ENCODE results near the gene SYNGR3. TPM values are rescaled to one million over a fixed set of nuclear protein-coding genes. Genes with fewer than 3 reads are reported as not detected.

The SYNGR3 gene
- total and polyA plus RNA-seq, 2 of the 13 experiments (the other 11 are each of a cell fraction or from before 2014, with no cell fraction given): 0.97 to 5.7 TPM

DNA sequence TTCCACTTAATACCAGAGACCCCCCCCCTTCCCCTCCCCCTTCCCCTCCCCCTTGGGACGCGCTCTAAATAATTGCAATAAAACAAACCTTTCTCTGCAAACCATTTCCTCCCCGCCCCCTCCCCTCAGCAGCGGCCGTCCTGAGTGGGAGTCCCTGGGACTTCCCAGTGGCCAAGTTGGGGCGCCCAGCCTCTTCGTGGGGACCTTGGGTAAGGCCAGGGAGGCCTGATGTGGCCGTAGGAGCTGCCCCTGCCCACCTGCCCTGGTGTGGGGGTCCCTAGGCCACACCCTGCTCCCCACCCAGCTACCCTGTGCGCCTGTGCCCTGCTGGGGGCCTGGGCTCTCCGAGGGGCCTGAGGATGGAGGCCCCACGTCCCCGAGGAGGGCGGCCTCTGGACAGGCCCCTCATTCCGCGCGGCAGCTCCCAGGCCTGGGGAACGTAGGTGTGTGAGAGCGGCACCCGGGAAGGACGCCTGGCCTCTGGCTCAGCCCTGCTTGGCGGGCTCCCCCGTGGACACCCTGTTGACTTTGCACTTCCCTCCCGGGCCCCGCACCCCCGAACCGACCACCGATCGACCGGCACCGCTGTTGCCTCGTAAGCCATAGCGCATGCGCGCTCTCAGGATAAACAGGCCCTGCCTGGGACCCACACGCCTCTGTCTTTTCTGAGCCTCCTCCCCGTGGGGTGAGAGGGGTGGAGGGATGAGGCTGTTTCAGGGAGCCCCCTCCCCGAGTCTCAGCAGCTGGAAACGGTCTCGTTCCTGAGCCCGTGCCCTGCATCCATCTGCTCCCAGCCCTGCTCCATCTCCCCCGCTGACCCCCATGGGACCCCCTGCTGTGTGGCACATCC lies 48.8 kb downstream of the SYNGR3 start (continued):
- TF ChIP-seq E2F2 (CRISPR knock-in tag; IDR thresholded peaks at IDR 0.05; ENCODE audit: borderline replicate concordance): peak; percentile 28; the same call in 1 of the 2 replicates
- TF ChIP-seq ZNF773 (CRISPR knock-in tag; IDR thresholded peaks at IDR 0.05; ENCODE audit: borderline replicate concordance): no peak
- no peak for TF ChIP-seq HMGXB3 (CRISPR knock-in tag; IDR thresholded peaks at IDR 0.05; ENCODE audit: borderline replicate concordance)
- no peak for TF ChIP-seq HNRNPL (IDR thresholded peaks at IDR 0.05; ENCODE audit: low read depth, low read length)
- no peak for TF ChIP-seq BRCA1 (CRISPR knock-in tag; IDR thresholded peaks at IDR 0.05)
- no peak for TF ChIP-seq HOXA9 (CRISPR knock-in tag; IDR thresholded peaks at IDR 0.05; ENCODE audit: borderline replicate concordance)
- TF ChIP-seq RARA (CRISPR knock-in tag; IDR thresholded peaks at IDR 0.05): no peak
- TF ChIP-seq, protein P1, sequence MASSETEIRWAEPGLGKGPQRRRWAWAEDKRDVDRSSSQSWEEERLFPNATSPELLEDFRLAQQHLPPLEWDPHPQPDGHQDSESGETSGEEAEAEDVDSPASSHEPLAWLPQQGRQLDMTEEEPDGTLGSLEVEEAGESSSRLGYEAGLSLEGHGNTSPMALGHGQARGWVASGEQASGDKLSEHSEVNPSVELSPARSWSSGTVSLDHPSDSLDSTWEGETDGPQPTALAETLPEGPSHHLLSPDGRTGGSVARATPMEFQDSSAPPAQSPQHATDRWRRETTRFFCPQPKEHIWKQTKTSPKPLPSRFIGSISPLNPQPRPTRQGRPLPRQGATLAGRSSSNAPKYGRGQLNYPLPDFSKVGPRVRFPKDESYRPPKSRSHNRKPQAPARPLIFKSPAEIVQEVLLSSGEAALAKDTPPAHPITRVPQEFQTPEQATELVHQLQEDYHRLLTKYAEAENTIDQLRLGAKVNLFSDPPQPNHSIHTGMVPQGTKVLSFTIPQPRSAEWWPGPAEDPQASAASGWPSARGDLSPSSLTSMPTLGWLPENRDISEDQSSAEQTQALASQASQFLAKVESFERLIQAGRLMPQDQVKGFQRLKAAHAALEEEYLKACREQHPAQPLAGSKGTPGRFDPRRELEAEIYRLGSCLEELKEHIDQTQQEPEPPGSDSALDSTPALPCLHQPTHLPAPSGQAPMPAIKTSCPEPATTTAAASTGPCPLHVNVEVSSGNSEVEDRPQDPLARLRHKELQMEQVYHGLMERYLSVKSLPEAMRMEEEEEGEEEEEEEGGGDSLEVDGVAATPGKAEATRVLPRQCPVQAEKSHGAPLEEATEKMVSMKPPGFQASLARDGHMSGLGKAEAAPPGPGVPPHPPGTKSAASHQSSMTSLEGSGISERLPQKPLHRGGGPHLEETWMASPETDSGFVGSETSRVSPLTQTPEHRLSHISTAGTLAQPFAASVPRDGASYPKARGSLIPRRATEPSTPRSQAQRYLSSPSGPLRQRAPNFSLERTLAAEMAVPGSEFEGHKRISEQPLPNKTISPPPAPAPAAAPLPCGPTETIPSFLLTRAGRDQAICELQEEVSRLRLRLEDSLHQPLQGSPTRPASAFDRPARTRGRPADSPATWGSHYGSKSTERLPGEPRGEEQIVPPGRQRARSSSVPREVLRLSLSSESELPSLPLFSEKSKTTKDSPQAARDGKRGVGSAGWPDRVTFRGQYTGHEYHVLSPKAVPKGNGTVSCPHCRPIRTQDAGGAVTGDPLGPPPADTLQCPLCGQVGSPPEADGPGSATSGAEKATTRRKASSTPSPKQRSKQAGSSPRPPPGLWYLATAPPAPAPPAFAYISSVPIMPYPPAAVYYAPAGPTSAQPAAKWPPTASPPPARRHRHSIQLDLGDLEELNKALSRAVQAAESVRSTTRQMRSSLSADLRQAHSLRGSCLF (CRISPR knock-in tag; IDR thresholded peaks at IDR 0.05; ENCODE audit: borderline replicate concordance): no peak
- TF ChIP-seq, protein P2, sequence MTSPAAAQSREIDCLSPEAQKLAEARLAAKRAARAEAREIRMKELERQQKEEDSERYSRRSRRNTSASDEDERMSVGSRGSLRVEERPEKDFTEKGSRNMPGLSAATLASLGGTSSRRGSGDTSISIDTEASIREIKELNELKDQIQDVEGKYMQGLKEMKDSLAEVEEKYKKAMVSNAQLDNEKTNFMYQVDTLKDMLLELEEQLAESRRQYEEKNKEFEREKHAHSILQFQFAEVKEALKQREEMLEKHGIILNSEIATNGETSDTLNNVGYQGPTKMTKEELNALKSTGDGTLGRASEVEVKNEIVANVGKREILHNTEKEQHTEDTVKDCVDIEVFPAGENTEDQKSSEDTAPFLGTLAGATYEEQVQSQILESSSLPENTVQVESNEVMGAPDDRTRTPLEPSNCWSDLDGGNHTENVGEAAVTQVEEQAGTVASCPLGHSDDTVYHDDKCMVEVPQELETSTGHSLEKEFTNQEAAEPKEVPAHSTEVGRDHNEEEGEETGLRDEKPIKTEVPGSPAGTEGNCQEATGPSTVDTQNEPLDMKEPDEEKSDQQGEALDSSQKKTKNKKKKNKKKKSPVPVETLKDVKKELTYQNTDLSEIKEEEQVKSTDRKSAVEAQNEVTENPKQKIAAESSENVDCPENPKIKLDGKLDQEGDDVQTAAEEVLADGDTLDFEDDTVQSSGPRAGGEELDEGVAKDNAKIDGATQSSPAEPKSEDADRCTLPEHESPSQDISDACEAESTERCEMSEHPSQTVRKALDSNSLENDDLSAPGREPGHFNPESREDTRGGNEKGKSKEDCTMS (CRISPR knock-in tag; conservative IDR thresholded peaks at IDR 0.05): no peak
- TF ChIP-seq UBTF (CRISPR knock-in tag; IDR thresholded peaks at IDR 0.05): no peak

All from HepG2 (cell line).